ENCODE measurements around the gene SUPT6H. TPM values are rescaled to one million over a fixed set of nuclear protein-coding genes. Genes with fewer than 3 reads are reported as not detected.

SUPT6H gene
- total RNA-seq, 4 donors from 2014 or later = 61.5 to 101 (median 96.0) TPM

- H3K27ac ChIP-seq = peak overlapping the region; percentile 50 to 100 (median 78)
- DNase-seq = peak in 1 of 3 donors; percentile 56
- H3K36me3 ChIP-seq = peaks cover 0 to 40% (median 0%) of the 10 kb centered on the region in 3 donors
- H3K27me3 ChIP-seq = no peaks in the 10 kb centered on the region
- H3K9me3 ChIP-seq = no peaks in the 10 kb centered on the region
- H3K4me1 ChIP-seq = peaks cover 3 to 47% (median 24%) of the 10 kb centered on the region in 4 donors
- no peak for TF ChIP-seq POLR2A (IDR thresholded peaks at IDR 0.05)
- TF ChIP-seq, protein P1, sequence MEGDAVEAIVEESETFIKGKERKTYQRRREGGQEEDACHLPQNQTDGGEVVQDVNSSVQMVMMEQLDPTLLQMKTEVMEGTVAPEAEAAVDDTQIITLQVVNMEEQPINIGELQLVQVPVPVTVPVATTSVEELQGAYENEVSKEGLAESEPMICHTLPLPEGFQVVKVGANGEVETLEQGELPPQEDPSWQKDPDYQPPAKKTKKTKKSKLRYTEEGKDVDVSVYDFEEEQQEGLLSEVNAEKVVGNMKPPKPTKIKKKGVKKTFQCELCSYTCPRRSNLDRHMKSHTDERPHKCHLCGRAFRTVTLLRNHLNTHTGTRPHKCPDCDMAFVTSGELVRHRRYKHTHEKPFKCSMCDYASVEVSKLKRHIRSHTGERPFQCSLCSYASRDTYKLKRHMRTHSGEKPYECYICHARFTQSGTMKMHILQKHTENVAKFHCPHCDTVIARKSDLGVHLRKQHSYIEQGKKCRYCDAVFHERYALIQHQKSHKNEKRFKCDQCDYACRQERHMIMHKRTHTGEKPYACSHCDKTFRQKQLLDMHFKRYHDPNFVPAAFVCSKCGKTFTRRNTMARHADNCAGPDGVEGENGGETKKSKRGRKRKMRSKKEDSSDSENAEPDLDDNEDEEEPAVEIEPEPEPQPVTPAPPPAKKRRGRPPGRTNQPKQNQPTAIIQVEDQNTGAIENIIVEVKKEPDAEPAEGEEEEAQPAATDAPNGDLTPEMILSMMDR (IDR thresholded peaks at IDR 0.05) = no peak
- peak overlapping the region in 2 of 4 donors; percentile 3 to 4 for H3K4me3 ChIP-seq
Observed at GRCh38 chr17:28749516-28750177, 87.6 kb downstream of the SUPT6H start.

DNA sequence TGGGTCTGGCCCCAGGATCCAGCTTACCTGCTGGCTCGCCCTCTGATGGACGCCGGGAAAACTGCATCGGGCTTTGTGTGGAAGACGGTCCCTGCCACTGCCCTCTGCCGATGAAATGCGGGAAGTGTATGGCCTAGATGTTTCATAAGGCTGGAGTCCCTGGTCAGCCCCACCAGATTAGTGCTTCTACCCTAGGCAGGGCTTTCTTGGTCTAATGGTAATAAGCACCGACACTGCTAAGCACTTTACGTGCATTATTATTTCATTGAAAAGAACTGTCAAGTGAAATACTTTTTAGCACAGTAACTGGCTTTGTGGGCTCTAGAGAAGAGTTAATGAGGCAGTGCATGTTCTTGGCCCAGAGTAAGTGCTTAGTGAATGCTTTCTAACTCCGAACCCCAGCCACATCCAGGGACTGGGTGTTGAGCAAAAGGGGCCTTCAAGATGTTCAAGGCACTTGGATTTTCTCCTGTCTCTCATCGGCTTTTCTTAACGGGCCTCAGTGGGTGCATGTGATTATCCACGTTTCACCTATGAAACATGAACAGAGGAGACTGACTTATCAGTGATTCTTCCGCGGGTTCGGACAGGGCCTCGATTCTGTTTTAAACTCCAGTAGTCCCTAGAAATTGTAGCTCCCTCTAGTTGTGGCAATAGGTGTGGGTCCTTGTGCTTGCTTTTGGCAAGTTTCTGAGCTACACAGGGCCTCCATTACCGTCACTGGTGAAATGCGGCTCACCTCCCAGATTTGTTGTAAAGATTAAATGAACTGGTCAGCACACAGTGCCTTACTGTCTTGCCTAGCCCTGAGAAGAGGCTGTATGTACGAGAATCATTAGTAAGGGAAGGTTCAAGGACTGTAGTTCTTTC lies 88.4 kb downstream of the SUPT6H start:
- Histone ChIP-seq H3K4me3 (peak overlapping the region in 1 of 4 donors; percentile 3), H3K36me3 (peaks cover 0 to 40% (median 0%) of the 10 kb centered on the region in 3 donors), H3K27ac (peak overlapping the region; percentile 50 to 100 (median 78)), H3K9me3 (no peaks in the 10 kb centered on the region), H3K27me3 (no peaks in the 10 kb centered on the region), H3K4me1 (peaks cover 3 to 43% (median 19%) of the 10 kb centered on the region in 4 donors)
- TF ChIP-seq POLR2A (IDR thresholded peaks at IDR 0.05) = peak in 1 of 2 donors; percentile 21
- TF ChIP-seq, protein P1 (IDR thresholded peaks at IDR 0.05) = peak; percentile 100
- DNase-seq = peak; percentile 94 to 98 (median 98)

DNA sequence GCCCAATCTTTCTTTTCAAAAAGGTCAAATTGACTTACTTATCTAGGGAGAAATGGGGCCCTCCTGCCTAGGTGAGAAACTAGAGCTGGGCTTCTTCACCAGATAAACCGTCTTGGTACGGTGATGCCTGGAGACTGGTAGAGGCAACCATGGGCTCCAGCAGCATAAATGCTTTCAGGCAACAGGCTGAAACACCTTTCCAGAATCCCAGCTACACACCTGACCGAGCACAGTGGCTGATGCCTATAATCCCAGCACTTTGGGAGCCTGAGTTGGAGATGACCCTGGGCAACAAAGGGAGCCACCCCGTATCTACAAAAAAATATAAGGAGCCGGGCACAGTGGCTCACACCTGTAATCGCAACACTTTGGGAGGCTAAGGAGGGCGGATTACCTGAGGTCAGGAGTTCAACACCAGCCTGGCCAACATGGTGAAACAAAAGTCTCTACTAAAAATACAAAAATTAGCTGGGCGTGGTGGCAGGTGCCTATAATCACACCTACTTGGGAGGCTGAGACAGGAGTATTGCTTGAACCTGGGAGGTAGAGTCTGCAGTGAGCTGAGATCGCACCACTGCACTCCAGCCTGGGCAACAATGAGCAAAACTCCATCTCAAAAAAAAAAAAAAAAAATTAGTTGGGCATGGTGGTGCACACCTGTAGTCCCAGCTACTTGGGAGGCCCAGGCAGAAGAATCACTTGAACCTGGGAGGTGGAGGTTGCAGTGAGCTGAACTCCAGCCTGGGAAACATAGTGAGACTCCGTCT lies 89.8 kb downstream of the SUPT6H start:
- Histone ChIP-seq H3K36me3 (peaks cover 0 to 47% (median 0%) of the 10 kb centered on the region in 3 donors), H3K27ac (no peak overlapping the region), H3K4me1 (peaks cover 3 to 31% (median 7%) of the 10 kb centered on the region in 4 donors), H3K27me3 (no peaks in the 10 kb centered on the region), H3K4me3 (no peak overlapping the region), H3K9me3 (no peaks in the 10 kb centered on the region)
- no peak for TF ChIP-seq POLR2A (IDR thresholded peaks at IDR 0.05)
- TF ChIP-seq, protein P1 (IDR thresholded peaks at IDR 0.05) = no peak
- no peak for DNase-seq

Small RNA genes within 50 kb of the gene (small RNA-seq; reads per million reads assigned to genes)
- gene SNORD42A (0 reads per million in 2 donors), gene SNORD42B (0 reads per million in 2 donors), gene SNORD4A (0 reads per million in 2 donors), gene SNORD4B (0 reads per million in 2 donors)

Other genes starting within 250 kb of the SUPT6H start
- gene SLC13A2, start 188.6 kb upstream of the SUPT6H start, total RNA-seq = 100 to 1,000 TPM in 3 of 4 donors, 10 to 100 TPM in 1; 11.6 to 612 (median 544) TPM
- not detected for gene FOXN1, start 155.9 kb upstream of the SUPT6H start, total RNA-seq
- gene UNC119, start 109.6 kb upstream of the SUPT6H start, total RNA-seq = 10 to 100 TPM; 22.6 to 39.2 (median 31.4) TPM
- gene PIGS, start 90.7 kb upstream of the SUPT6H start, total RNA-seq = 100 to 1,000 TPM in 2 of 4 donors, 10 to 100 TPM in 2; 47.0 to 188 (median 107) TPM
- gene ALDOC, start 85.3 kb upstream of the SUPT6H start, total RNA-seq = 100 to 1,000 TPM in 2 of 4 donors, 10 to 100 TPM in 2; 14.9 to 192 (median 120) TPM
- gene SPAG5, start 63.2 kb upstream of the SUPT6H start, total RNA-seq = 10 to 100 TPM; 40.3 to 67.7 (median 49.6) TPM
- 10 to 100 TPM; 11.6 to 36.8 (median 23.3) TPM for gene RSKR, start 48.0 kb upstream of the SUPT6H start, total RNA-seq
- gene BLTP2, start 17.0 kb upstream of the SUPT6H start, total RNA-seq = 100 to 1,000 TPM; 139 to 175 (median 167) TPM
- gene SDF2, start 299 bp upstream of the SUPT6H start, total RNA-seq = 10 to 100 TPM; 39.6 to 60.5 (median 55.9) TPM
- gene PROCA1, start 49.7 kb downstream of the SUPT6H start, total RNA-seq = 1 to 10 TPM in 3 of 4 donors, not detected in 1; 1.7 to 3.5 (median 3.1) TPM
- gene RAB34, start 55.7 kb downstream of the SUPT6H start, total RNA-seq = 10 to 100 TPM; 14.5 to 69.3 (median 30.2) TPM
- gene RPL23A, start 57.8 kb downstream of the SUPT6H start, total RNA-seq = 100 to 1,000 TPM; 214 to 675 (median 268) TPM
- gene TLCD1, start 64.0 kb downstream of the SUPT6H start, total RNA-seq = 1 to 10 TPM; 3.3 to 9.1 (median 5.8) TPM
- gene NEK8, start 66.6 kb downstream of the SUPT6H start, total RNA-seq = 10 to 100 TPM in 2 of 4 donors, 1 to 10 TPM in 2; 7.4 to 89.1 (median 14.0) TPM
- gene TRAF4, start 81.8 kb downstream of the SUPT6H start, total RNA-seq = 100 to 1,000 TPM in 3 of 4 donors, 10 to 100 TPM in 1; 83.3 to 228 (median 184) TPM
- gene FAM222B, start 180.6 kb downstream of the SUPT6H start, total RNA-seq = 10 to 100 TPM; 28.1 to 55.8 (median 44.6) TPM
- gene ERAL1, start 192.8 kb downstream of the SUPT6H start, total RNA-seq = 100 to 1,000 TPM in 1 of 4 donors, 10 to 100 TPM in 3; 43.8 to 118 (median 51.0) TPM
- 10 to 100 TPM; 21.7 to 53.6 (median 41.9) TPM for gene FLOT2, start 235.5 kb downstream of the SUPT6H start, total RNA-seq
- 10 to 100 TPM in 1 of 4 donors, 1 to 10 TPM in 3; 3.3 to 10.0 (median 7.1) TPM for gene DHRS13, start 240.9 kb downstream of the SUPT6H start, total RNA-seq